H4 (cell line): ENCODE results near the gene PRAC2. TPM values are rescaled to one million over a fixed set of nuclear protein-coding genes. Genes with fewer than 3 reads are reported as not detected.
"Not testable (repeated sequence)": the region's sequence is repeated elsewhere in the genome, so short reads cannot be mapped to it uniquely, and the experiment has no call there.

Source experiments
- DNase-seq: peaks from one replicate; pipeline ENCODE4 v3.0.0-alpha.2; 2015; ENCODE audit warnings: low spot score
- total RNA-seq: library from RNA; depleted of rRNA; stranded (reverse); fragments of >200 nt; shearing (Covaris generic); gene quantifications from 2 replicates; pipeline ENCODE4 v1.2.3, GENCODE V29; 2014; rRNA removed

PRAC2 gene
- not detected in 2 replicates for total RNA-seq

GRCh38 chr17:48722915-48723422, at the start of gene PRAC2:
PRAC2 (plus strand) TSS chr17:48723185; CDS start chr17:48724411, 1,226 bp downstream.
- DNase-seq, result no peak

GRCh38 chr17:48676963-48677558, 45.9 kb upstream of the PRAC2 start:
- DNase-seq, result no peak

- peak; percentile 51 for DNase-seq
These were observed 44.6 kb upstream of the PRAC2 start for GRCh38 chr17:48678141-48678971.

GRCh38 chr17:48679385-48680096, 43.4 kb upstream of the PRAC2 start:
- no peak for DNase-seq

- DNase-seq, result no peak
These were observed 41.4 kb upstream of the PRAC2 start for GRCh38 chr17:48681609-48682008.

- no peak for DNase-seq
These were observed 32.3 kb upstream of the PRAC2 start for GRCh38 chr17:48690655-48691054.

GRCh38 chr17:48692049-48692448, 30.9 kb upstream of the PRAC2 start:
- DNase-seq, result no peak

- DNase-seq, result no peak
These were observed 29.8 kb upstream of the PRAC2 start for GRCh38 chr17:48693178-48693577.

GRCh38 chr17:48701864-48702532, 21.0 kb upstream of the PRAC2 start:
- no peak for DNase-seq

- no peak for DNase-seq
These were observed 18.4 kb upstream of the PRAC2 start for GRCh38 chr17:48704361-48705248.

- DNase-seq, result no peak
These were observed 11.9 kb upstream of the PRAC2 start for GRCh38 chr17:48711128-48711527.

- DNase-seq, result no peak
These were observed 7.2 kb upstream of the PRAC2 start for GRCh38 chr17:48715496-48716399.

- DNase-seq, result not testable (repeated sequence)
These were observed 6.4 kb upstream of the PRAC2 start for GRCh38 chr17:48716549-48716948.

GRCh38 chr17:48717367-48718226, 5.4 kb upstream of the PRAC2 start:
- DNase-seq, result no peak

GRCh38 chr17:48718227-48718760, 4.7 kb upstream of the PRAC2 start:
- DNase-seq, result no peak

- DNase-seq, result no peak
These were observed 4.0 kb upstream of the PRAC2 start for GRCh38 chr17:48718761-48719641.

GRCh38 chr17:48719642-48720265, 3.2 kb upstream of the PRAC2 start:
- no peak for DNase-seq
